ENCODE results near the gene SELENOT.
"Not testable (repeated sequence)": the region's sequence is repeated elsewhere in the genome, so short reads cannot be mapped to it uniquely, and the experiment has no call there.

SELENOT gene, protein sequence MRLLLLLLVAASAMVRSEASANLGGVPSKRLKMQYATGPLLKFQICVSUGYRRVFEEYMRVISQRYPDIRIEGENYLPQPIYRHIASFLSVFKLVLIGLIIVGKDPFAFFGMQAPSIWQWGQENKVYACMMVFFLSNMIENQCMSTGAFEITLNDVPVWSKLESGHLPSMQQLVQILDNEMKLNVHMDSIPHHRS

DNA sequence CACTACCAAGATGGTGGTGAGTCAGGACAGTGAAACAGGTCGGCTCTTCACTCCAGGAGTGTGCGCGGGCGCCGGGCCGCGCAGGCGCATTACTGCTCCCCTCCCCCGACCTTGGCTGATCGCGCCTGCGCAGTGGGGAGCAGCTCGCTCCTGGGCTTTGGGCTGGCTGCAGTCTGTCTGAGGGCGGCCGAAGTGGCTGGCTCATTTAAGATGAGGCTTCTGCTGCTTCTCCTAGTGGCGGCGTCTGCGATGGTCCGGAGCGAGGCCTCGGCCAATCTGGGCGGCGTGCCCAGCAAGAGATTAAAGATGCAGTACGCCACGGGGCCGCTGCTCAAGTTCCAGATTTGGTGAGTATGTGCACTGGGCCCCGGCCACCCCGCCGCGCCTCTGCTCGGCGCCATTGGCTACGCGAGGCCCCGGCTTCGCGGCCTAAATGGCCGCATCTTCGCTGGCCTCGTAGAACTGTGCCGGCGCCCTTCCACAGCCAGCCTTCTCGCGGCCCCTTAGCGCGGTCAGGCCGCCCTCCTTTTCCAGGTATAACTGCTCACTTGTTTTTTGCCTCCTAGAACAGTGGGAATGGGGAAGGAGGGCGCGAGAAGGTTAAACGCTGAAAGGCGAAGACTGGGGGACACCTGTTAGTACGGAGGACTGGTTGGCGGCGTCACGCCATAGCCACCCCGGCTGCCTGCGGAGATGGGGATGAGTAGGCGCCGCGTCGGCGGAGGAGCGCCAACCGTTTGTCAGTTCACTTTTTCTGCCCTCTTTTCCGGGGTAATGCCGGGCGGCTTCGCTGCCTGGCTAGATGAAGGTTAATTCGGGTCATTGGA lies at the start of gene SELENOT:
Gene SELENOT, plus strand, starts transcription at position 169 of the 827 bp plus-strand sequence. Its CDS starts 42 bp downstream, at position 211.
- DNase-seq (ENCODE audit: low read depth in 2 of 2): peak; percentile 90

DNA sequence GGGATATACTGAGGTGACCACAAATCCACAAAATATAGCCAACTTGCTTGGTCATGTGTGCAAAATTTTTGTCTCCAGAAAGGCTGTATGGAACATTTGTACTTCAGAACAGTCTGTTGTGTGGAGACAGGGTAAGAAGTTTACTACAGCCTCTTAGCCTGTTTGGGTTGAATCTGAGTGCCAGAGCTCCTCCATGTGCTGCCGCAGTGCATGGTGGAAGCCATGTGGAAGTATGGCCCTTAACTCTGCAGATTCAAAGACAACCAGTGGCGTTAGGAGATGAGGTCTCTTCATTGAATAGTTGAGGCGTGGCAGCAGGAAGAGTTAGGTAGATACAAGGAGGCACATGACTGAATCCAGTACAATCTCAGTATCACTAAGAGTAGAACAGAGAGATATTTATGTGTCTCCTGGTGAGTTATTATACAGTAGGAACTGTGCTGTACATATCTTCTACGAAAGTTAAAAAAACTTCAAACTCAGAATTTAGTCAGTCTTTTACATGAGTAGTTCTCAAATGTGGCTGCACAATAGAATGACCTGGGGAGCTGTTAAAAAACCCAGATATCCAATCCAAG lies 47.2 kb upstream of the SELENOT start:
- DNase-seq (ENCODE audit: low read depth in 2 of 2): no peak

DNA sequence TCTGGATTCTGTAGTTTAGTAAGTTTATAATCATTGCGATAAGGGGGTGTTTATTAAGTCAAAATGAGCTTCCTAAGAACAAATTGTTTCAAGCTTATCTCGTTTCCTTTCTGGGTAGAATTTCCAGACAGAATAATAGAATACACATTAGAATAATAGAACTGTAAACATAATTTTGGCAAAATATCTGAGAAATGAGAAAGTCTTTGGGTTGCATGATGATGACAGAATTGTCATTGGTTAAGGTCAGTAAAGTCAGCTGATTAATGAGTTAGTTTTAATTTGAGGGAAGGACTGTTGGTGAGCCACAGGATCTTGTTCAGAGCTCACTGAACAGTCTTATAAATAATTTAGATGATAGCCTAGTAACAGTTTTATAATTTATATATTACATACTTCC lies 46.3 kb upstream of the SELENOT start:
- no peak for DNase-seq (ENCODE audit: low read depth in 2 of 2)

DNA sequence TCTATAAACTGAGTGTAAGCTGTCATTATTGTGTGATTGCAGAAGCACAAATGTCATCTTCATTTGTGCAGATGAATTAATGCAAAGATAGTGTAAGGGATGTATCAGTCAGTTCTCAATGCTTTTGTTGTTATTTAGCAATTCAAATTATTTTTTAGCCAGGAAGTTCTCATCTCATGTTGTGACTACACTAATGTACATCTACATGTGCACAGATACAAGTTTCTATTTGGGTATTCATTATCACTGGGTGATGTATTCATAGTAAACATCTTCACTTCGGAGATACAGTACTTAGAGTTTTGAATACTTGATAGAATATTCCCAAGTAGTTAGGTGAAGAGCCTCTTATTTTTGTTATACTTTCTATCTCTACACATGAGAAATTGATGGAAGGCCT lies 45.4 kb upstream of the SELENOT start:
- no peak for DNase-seq (ENCODE audit: low read depth in 2 of 2)

DNA sequence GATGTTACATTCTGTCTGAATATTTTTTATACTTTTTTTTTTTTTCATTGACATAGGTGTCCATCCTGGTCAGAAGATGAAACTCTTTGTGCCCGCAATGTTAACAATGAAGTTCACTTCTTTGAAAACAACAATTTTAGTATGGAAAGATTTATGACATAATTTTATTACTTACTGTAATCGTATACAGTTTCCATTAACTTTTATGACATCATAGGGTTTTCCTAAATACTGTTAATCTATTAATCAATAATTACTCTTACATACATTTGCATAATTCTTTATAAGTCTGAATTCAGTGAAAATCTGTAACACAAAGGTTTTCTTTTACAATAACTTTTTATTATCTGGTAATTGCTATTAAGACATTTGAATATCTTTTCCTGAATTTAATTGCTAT lies 38.9 kb upstream of the SELENOT start:
- no peak for DNase-seq (ENCODE audit: low read depth in 2 of 2)

DNA sequence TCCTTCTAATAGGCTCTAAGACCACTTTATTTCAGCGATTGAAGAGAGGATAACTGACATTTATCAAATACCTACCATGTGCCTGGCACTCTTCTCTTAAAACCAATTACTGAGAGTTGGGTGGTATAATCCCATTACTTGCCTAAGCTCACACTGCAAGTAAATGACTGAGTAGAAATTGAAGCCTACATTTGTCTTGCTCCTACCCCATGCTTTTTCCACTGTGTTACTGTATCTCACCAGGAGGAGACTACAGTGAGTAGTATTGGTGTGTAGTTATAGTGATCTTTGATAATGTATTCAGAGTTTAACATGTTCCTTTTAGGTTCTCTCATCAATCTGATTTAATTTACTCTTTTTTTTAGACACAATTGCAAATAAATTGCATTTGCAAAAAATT lies 35.8 kb upstream of the SELENOT start:
- DNase-seq (ENCODE audit: low read depth in 2 of 2): no peak

DNA sequence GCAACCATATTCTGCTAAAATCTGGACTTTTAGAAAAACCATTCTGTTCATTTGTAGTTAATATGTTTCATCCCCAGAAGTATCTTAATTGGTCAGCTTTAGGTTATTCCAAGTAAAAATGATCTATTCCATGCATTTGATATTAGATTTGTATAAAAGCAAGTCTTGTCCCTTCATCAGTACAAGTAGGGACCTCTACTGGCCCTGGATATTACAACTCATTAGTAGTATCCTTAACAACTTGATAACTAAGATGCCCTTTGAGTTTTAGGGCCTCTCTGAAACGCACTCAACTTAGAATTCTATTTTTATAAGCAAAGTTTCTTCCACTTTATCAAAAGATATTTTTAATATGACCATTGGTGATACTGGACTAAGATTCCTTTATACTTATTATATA lies 25.3 kb upstream of the SELENOT start:
- no peak for DNase-seq (ENCODE audit: low read depth in 2 of 2)

DNA sequence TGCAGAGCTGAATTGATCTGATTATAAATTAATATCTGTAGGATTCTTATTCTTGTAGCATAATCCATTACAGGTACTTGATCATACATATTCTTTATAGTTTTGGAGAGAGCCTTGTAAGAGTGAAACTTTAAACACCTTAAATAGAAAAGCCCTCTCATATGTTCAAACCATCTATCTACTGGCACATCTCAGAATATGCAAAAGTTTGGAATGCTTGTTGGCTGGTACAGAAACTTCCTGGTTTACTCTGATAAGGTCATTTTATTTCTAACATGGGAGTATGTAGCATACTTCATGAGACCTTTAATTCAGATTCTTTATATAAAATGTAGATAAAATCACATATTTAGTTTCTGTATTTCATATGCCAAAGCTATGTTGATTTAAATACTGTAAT lies 21.9 kb upstream of the SELENOT start:
- no peak for DNase-seq (ENCODE audit: low read depth in 2 of 2)

DNA sequence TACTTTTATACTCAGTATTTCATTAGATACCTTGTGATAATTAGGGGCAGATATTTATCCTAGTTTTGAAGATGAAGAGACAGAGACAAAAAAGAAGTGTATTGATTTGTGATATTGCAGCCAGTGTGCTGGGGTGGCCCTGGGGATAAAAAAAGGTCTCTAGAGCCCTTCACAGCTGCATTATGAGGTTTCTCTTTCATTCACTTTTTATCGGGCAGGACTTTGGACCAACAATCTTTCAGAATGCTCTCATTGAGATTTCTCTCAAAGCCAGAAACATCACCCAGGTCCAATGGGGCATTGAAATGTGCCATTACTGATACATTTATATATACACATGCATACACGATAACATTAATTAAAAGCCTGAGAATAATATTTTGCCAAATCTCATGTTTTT lies 20.5 kb upstream of the SELENOT start:
- DNase-seq (ENCODE audit: low read depth in 2 of 2): no peak

DNA sequence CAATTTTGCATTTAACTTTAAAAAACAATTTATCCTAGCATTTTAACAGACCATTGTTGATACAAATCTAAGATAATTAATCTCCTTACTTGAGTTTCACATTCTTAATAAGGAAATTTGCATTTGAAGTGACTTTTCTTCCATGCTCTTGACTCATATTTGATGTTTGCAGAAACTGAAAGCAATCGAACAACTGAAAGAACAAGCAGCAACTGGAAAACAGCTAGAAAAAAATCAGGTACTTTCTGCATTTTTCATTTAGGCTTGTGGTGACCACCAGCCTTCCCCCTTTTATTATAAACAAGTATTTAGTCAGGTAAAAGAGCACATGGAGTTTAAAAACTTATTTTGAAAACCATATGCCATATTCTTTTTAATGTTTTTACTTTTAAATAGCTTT lies 20.1 kb upstream of the SELENOT start:
- no peak for DNase-seq (ENCODE audit: low read depth in 2 of 2)

DNA sequence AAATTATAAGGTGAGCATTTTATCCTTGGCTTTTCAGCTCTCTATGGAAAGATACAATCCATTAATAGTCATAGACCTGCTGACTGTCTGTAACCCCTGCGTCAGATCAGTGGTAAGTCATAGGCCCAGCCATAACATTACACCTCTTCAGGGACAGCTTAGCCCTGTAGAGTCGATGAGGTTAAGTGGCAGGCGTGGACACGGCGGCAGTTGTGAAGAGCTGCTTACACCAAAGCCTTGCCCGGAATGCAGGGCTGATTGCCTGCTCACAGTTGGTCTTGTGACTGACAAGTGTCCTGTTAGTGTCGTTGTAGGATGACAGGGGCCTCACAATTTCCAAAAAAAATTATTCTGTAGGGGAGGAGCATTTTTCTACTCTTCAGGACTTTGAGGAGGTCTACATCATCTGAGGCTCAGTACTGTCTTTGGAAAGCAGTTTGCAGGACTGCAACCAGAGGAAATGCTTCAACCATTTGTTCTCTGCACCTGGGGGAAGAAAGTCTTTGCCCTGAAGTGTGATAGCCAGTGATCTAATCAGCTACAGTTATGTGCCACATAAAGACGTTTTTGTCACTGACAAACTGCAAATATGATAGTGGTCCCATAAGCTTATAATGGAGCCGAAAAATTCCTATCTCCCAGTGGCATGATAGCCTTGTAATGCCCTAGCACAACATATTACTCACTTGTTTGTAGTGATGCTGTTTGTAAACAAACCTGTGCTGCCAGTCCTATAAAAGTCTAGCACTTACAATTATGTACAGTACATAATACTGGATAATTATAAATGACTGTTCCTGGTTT lies 14.9 kb upstream of the SELENOT start:
- DNase-seq (ENCODE audit: low read depth in 2 of 2): no peak

DNA sequence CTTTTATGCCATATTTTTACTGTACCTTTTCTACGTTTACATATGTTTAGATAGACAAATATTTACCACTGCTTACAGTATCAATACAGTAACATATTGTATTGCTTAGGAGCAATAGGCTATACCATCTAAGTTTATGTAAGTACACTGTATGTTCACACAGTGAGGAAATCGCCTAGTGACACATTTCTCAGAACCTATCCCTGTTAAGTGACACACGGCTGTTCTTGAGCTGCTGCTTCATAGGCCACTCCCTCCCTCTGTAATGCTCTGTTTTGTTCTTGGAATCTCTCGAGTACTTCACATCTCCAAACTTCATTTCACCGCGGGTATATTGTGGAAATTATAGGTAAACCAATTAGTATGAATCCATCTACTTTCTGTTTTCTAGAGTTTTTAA lies 13.4 kb upstream of the SELENOT start:
- DNase-seq (ENCODE audit: low read depth in 2 of 2): no peak

DNA sequence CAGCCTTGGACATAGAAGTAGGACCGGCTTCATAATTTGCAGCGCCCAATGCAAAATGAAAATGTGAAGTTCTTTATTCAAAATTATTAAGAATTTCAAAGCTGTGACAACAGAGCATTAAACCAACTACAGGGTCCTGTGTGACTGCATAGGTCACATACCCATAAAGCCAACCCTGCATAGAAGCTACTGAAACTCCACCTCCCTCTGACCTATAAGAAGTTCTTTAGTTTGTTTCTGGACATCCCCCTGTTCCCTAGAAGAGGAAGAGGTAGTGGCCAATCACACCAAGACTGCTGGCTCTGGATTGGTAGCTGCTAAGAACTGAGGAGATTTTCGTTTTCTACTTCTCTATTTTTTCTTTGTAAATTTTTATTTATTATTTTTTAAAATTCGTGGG lies 9.0 kb upstream of the SELENOT start:
- DNase-seq (ENCODE audit: low read depth in 2 of 2): no peak

DNA sequence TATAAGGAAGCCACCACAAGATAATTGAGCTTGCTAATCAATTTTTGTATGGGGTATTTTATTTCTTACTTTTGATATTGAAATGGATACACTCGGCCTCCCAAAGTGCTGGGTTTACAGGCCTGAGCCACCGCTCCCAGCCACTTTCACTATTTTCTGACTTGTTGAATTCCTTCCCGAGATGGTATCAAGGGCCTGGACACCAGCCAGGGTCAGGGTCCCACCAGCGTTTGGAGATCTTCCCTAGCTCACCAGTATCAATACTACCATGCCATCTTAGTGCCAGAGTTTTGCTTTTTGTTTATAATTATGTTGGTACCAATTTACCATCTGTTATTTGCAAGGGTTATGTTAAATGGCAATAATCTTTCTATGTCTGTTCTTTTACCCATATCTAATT lies 5.5 kb upstream of the SELENOT start:
- no peak for DNase-seq (ENCODE audit: low read depth in 2 of 2)

DNA sequence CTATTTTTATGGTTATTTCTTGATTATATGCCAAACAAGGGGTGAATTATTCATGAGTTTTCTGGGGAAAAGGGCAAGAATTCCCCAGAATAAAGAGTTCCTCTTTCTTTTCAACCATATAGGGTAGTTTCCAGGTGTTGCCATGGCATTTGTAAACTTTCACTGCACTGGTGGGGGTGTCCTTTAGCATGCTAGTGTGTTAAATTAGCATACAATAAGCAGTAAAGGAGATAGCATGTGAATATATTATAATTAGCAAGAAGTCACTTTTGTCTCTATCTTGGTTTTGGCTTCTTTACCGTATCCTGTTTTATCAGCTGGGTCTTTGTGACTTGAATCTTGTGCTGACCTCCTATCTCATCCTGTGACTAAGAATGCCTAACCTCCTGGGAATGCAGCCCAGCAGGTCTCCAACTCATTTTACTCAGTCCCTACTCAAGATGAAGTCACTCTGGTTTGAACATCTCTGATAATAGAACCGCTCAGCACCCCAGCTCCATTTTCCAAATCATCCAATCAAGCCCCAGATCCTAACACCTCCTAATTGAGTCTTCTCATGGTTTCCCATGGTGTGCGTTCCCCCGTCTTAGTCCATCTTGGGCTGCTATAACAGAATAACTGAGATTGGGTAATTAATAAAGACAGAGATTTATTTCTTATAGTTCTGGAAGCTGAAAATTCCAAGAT lies 3.4 kb upstream of the SELENOT start:
- no peak for DNase-seq (ENCODE audit: low read depth in 2 of 2)

DNA sequence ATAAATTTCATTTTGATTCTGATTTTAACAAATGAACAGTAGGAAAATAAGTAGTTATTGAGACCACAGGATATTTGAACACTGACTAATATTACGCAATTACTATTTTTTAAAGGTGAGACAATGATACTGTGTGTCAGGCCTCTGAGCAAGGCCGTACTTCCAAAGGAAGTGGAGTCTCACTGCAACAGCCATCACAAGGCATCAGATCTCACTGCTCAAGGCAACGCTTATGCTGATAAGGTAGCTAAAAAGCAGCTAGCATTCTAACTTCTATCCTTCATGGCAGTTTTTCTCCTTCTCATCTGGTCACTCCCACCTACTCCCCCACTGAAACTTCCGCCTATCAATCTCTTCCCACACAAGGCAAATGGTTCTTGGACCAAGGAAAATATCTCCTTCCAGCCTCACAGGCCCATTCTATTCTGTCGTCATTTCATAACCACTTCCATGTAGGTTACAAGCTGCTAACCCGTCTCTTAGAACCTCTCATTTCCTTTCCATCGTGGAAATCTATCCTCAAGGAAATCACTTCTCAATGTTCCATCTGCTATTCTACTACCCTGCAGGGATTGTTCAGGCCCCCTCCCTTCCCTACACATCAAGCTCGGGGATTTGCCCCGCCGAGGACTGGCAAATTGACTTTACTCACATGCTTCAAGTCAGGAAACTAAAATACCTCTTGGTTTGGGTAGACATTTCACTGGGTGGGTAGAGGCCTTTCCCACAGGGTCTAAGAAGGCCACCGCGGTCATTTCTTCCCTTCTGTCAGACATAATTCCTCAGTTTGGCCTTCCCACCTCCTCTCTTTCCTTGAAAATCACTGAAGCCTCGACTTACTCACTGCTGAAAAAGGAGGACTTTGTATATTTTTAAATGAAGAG lies 2.2 kb upstream of the SELENOT start:
- not testable (repeated sequence) for DNase-seq (ENCODE audit: low read depth in 2 of 2)

DNA sequence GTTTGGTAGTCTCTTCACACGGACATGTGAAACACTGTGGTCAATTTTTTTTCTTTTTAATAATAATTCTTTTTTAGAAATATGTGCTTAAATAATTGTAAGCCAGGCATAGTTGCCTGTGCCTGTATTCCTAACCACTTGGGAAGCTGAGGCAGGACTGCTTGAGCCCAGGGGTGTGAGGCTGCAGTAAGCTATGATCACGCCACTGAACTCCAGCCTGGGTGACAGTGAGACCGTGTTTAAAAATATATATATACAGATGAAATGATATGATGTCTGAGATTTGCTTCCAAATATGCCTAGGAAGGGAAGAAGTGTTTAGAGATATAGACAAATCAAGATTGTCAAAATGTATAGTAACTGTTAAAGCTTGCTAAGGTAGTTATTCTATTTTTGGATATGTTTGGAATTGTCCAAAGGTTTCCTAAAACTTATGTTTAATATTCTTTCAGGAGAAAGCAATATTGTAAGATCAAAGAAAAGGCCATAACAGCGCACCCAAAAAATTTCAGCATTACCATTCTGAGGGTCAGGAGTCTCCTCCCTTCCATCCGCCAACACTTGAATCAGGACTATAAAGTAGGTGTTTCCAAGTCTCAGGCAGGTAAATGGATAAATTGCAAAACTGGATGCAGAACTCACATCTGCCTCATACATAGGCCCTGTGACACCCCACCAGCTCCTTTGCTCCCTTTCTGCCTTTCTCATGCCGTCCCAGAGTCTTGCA lies 532 bp upstream of the SELENOT start:
- no peak for DNase-seq (ENCODE audit: low read depth in 2 of 2)

DNA sequence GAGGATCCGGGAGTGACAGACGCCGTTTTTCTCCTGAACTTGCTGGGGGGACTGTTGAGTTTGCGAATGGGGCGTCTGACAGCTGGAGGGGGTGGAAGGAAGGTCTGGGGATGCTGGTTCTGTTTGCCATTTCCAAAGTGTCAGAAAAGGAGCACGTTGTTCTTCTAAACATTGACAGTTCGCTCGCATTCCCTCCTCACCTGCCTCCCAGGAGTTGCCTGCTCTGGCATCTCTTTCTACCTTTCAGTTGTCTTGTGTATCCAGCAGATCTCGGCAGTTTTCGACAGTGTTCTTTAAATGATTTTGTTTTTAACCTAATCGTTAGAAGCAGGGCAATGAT lies 829 bp downstream of the SELENOT start:
- DNase-seq (ENCODE audit: low read depth in 2 of 2): no peak

DNA sequence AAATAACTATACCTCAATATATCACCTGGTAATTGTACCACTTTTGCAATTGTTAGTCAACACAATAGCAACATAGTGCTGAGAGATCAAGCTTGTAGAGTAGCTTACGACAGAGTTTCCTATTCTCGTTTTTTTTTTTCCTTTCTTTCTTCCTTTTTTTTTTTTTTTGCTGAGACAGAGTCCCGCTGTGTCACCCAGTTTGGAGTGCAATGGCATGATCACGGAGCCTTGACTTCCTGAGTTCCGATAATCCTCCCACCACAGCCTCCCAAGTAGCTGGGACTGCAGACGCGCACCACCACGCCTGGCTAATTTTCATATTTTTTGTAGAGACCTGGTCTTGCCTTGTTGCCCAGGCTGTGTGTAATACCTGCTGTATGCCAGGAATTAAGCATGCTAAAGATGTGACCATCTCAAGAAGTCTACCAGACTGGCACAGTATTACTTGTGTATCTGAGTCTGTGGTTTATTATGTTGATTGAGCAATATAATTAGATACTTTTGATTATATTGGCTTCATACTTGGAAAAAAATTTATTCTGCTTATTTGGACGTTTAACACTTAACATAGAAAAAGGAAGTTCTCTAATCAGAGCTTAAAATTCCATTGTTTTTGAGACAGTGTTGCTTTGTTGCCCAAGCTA lies 3.0 kb downstream of the SELENOT start:
- DNase-seq (ENCODE audit: low read depth in 2 of 2): no peak
